SK-N-MC (cell line): ENCODE results near the gene FGF19.

Experiments used
- EZH2 ChIP-seq: fragments of 200-600 bp; sonication (generic); IDR thresholded peaks from one replicate; pipeline ENCODE4 v1.6.1; 2017; ENCODE audit warnings: antibody characterized with exemption
- POLR2AphosphoS5 ChIP-seq: IDR thresholded peaks from 2 replicates; pipeline ENCODE4 v1.6.1; 2012; ENCODE audit warnings: mild to moderate bottlenecking, low read depth, low read length, borderline replicate concordance

- TF ChIP-seq POLR2AphosphoS5 (peak; percentile 10; the same call in 1 of the 2 replicates), EZH2 (no peak)
Observed at GRCh38 chr11:69650832-69651344, 52.9 kb downstream of the FGF19 start.
